ENCODE measurements around the gene NLRP5. TPM values are rescaled to one million over a fixed set of nuclear protein-coding genes. Genes with fewer than 3 reads are reported as not detected.

Gene NLRP5
- polyA plus RNA-seq, 3 donors: not detected

- no peak overlapping the region for H3K27ac ChIP-seq (ENCODE audit: low read depth, low read length)
- WGBS, 3 donors: 3 to 4% (median 3%) methylated on average over 36 to 39 of the region's 39 CpGs
Observed at GRCh38 chr19:56066152-56067023, 79.8 kb downstream of the NLRP5 start.

- no peak overlapping the region for H3K27ac ChIP-seq (ENCODE audit: low read depth, low read length)
- WGBS, 3 donors: 39 to 71% (median 43%) methylated on average over 3 of the region's 3 CpGs
Observed at GRCh38 chr19:56069642-56070041, 83.1 kb downstream of the NLRP5 start.

DNA sequence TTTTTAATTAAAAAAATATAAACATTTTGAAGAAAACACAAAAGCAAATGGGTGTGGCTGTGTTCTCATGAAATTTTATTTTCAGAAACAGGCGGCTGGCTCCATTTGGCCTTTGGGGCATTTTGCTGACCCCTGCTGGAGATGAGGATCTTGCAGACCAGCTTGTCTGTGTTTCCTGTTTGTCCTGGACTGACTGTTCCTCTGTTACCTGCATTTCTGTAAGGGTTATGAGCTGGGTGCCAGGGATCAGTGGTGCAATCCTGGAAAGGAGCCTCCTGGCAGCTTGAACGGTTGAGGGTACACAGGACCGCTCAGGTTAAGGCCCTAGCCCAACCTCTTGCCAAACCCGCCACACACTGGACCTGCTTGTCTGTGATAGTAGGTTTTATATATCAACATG, 84.6 kb downstream of the NLRP5 start:
- WGBS, 3 donors: 58 to 80% (median 75%) methylated on average over 4 of the region's 4 CpGs

DNA sequence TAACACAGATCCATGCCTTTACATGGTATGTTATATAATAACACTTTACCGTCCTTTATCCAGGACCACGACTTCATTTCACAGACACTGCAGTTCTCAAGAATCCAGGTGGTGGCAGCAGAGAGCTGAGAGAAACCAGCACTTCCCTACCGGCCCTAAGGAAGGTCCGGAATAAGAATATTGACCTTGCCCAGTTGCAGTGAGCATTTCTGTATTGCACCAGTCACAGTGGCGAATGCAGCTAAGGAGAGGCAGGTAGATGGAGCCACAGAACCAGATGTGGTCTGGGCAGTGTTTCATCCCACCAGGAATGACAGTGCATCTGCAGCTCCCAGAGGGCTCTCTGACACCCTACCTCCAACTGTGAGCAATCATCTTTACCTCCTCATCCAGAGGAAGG, 89.9 kb downstream of the NLRP5 start:
- WGBS, 3 donors: 5 to 12% (median 10%) methylated on average over 5 of the region's 5 CpGs
- no peak overlapping the region for H3K27ac ChIP-seq (ENCODE audit: low read depth, low read length)

More for the DNA sequence above, 84.6 kb downstream of the NLRP5 start:
- H3K27ac ChIP-seq (ENCODE audit: low read depth, low read length): no peak overlapping the region

GRCh38 chr19:56079609-56080008, 93.0 kb downstream of the NLRP5 start:
- 34 to 57% (median 55%) methylated on average over 5 to 7 of the region's 7 CpGs for WGBS, 3 donors
- H3K27ac ChIP-seq (ENCODE audit: low read depth, low read length): no peak overlapping the region

- H3K27ac ChIP-seq (ENCODE audit: low read depth, low read length): no peak overlapping the region
- 3 to 4% (median 3%) methylated on average over 35 to 36 of the region's 36 CpGs for WGBS, 3 donors
Observed at GRCh38 chr19:56080669-56081401, 94.3 kb downstream of the NLRP5 start.

- H3K27ac ChIP-seq (ENCODE audit: low read depth, low read length): no peak overlapping the region
- 40 to 72% (median 70%) methylated on average over 9 of the region's 9 CpGs for WGBS, 3 donors
Observed at GRCh38 chr19:56083668-56084067, 97.1 kb downstream of the NLRP5 start.

- WGBS, 3 donors: 77 to 81% (median 80%) methylated on average over 18 of the region's 18 CpGs
- H3K27ac ChIP-seq (ENCODE audit: low read depth, low read length): no peak overlapping the region
Observed at GRCh38 chr19:56084835-56085536, 98.4 kb downstream of the NLRP5 start.

GRCh38 chr19:56085571-56086275, 99.1 kb downstream of the NLRP5 start:
- 88 to 91% (median 88%) methylated on average over 10 of the region's 10 CpGs for WGBS, 3 donors
- H3K27ac ChIP-seq (ENCODE audit: low read depth, low read length): no peak overlapping the region

DNA sequence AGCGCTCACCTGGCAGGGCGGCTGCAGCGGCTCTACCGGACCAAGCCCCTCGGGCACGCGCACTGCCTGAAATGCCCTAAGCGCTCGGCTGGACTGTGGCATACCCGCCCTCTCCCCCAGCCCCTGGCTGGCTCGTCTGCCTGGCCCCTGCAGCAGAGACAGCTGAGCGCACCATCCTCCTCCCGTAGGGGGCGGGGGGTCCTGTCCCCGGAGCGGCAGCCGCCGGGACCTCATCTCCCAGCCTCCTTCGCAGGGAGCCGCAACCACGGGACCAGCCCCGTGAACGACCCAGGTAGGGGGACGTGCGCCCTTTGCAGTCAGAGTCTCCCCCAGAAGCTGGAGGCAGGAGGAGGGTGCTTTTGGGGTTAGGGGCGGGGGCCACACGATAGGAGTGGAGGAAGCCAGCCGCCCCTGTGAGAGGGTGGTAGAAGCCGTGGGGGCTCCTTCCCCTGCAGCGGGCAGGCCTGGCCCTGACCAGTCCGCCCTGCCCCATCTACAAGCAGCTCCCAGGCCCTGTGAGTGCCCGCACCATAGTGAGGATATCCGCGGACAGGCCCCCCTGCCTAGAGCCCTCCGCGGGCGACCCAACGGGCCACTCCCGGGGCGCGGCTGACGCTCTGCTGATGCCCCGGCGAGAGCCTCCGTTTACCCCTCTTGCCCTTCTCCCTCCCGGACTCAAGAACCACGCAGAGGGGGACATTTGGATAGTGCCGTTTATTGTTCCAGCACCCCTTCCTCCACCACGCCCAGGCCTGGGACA, 100.3 kb downstream of the NLRP5 start:
- 81 to 86% (median 83%) methylated on average over 45 to 49 of the region's 49 CpGs for WGBS, 3 donors

DNA sequence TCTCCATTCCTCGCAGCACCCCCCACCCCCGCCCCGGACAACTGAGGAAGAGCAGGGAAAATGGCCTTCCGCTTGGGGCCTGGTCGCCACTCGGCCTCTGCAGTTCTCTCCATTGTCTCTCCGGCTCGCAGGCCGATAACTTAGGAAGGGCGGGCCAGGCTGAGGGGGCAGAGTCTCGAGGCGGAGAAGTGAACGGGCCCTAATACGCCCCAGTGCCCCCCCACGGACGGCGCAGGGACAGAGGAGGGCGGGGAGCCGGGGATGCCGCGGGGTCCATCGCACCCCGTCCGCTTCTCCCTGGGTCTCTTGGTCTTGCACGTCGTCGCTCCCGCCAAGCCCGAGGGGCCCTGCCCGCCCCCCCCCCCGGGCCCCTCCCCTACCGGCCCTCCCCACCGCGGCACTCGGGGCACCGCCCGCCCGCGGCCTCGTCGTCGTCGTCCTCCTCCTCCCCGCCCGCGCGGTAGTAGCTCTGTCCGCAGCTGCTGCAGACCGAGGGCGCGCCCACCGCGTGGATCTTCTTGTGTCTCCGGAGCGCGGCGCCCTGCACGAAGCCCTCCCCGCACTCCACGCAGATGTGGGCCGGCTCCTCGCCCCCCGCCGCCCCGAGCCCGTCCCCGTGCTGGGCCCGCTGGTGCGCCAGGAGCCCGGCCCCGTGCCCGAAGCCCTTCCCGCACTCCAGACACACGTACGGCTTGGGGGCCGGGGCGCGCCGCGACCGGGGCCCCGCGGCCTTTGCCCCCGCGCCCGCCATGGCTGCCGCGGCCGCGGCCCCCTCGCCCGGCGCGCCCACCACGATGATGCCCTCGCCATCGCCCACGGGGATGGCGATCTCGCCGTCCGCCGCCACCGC, 101.3 kb downstream of the NLRP5 start:
- WGBS, 3 donors: 84 to 88% (median 87%) methylated on average over 44 to 97 of the region's 104 CpGs
- H3K27ac ChIP-seq (ENCODE audit: low read depth, low read length): no peak overlapping the region

More for the DNA sequence above, 100.3 kb downstream of the NLRP5 start:
- no peak overlapping the region for H3K27ac ChIP-seq (ENCODE audit: low read depth, low read length)

DNA sequence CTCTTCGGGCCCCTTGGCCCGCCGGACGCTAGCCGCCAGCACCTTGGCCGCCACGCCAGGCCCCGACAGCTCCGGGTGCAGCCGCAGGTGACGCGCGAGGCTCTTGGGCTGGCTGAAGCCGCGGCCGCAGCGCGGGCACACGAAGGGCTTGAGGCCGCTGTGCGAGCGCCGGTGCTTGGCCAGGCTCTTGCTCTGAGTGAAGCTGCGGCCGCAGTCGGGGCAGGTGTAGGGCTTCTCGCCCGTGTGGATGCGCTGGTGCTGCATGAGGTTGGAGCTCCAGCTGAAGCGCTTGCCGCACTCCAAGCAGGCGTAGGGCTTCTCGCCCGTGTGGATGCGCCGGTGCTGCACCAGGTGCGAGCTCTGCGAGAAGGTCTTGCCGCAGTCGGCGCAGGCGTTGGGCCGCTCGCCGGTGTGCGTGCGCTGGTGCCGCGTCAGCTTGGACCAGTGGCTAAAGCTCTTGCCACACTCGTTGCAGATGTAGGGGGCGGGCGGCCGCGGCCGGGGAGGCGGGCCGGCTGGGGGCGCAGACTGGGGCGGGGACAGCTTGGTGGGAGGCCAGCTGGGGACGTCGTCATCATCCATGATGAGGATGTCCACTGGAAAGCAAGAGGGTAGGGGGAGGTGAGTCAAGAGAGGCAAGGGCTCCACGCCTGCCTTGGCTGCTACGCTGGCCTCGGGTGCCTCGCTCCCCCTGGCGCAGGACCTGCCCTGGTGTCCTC, 102.1 kb downstream of the NLRP5 start:
- no peak overlapping the region for H3K27ac ChIP-seq (ENCODE audit: low read depth, low read length)
- whole genome bisulfite sequencing, 3 donors: 92 to 96% (median 96%) methylated on average over 61 to 66 of the region's 66 CpGs

DNA sequence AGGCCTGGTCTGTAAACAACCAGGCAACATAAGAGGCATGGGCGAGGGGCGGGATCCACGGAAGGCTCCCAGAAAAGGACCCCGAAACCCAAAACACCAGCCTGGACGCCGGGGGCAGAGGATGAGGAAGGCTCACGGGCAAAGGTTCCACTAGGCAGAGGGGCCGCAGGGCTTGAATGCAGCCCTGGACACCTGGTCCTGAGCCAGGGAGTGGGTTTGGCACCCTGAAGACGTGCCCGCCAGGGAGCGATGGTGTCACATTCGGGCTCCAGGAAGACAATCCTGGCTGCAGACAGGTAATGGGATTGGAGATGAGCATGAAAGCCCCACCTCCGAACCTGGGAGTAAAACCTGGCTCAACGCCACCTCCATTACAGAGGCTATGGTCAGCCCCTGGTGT, 102.8 kb downstream of the NLRP5 start:
- WGBS, 3 donors: 83 to 93% (median 86%) methylated on average over 14 of the region's 14 CpGs
- H3K27ac ChIP-seq (ENCODE audit: low read depth, low read length): no peak overlapping the region

DNA sequence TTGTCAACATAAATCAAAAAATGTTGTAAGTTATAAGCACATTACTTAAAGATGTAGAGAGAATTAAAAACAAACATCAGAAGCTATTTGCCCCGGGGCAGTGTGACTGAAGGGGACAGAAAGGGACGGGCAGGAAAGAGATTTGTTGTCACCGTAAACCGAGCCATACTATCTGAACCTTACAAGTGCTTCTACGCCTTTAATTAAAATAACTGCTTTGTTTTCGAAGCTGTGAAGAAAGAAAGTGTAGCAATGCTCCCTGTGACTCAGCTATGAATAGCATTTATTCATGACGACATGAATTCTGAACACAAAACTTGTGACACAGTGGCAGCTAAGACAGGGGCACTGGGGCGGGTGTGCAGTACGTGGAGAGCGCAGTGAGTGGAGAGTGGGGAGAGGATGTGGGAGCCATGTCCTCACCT, 104.5 kb downstream of the NLRP5 start:
- H3K27ac ChIP-seq (ENCODE audit: low read depth, low read length): no peak overlapping the region
- WGBS, 3 donors: 66 to 72% (median 68%) methylated on average over 10 of the region's 10 CpGs

DNA sequence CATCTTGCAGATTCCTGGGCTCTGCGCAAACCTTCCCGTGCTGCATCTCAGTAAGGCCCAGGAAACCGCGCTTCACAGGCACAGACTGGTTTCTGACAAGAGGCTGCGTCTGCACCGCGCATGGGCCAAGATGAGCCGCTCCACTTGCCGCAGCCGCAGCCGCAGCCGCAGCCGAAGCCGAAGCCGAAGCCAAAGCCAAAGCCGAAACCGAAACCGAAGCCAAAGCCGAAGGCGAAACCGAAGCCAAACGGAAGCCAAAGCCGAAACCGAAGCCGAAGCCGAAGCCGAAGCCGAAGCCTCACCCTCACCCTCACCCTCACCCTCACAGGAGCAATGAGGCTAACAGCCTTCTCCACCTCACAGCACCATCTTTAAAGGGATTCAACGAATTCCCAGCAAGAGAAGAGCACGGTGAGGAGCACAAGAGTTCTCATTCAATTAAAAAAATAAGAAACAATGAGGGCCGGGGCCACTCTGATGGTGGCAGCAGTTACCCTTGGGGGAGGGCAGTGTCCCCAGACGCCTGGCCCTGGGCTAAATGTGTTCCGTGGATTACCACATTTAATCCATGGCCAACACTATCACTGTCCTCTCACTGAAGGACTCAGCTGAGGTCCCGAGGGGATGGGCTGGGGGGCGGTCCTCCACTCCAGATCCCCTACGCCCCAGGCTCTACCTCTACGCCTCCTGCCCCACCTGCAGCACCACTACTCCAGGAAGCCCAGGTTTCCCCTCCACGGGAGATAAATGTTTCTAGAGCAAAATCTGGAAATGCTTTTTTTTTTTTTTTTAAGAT, 105.4 kb downstream of the NLRP5 start:
- 83 to 91% (median 84%) methylated on average over 38 of the region's 38 CpGs for WGBS, 3 donors
- no peak overlapping the region for H3K27ac ChIP-seq (ENCODE audit: low read depth, low read length)
